GM19455 (cell line): ENCODE results near the gene HERC2.
"Not testable (repeated sequence)": the region's sequence is repeated elsewhere in the genome, so short reads cannot be mapped to it uniquely, and the experiment has no call there.

Source experiments
- ATAC-seq: cut with Tn5 transposase; IDR thresholded peaks from one replicate; pipeline ENCODE4 v1.9.1; 2021; ENCODE audit not compliant: unreplicated experiment

The HERC2 gene, protein sequence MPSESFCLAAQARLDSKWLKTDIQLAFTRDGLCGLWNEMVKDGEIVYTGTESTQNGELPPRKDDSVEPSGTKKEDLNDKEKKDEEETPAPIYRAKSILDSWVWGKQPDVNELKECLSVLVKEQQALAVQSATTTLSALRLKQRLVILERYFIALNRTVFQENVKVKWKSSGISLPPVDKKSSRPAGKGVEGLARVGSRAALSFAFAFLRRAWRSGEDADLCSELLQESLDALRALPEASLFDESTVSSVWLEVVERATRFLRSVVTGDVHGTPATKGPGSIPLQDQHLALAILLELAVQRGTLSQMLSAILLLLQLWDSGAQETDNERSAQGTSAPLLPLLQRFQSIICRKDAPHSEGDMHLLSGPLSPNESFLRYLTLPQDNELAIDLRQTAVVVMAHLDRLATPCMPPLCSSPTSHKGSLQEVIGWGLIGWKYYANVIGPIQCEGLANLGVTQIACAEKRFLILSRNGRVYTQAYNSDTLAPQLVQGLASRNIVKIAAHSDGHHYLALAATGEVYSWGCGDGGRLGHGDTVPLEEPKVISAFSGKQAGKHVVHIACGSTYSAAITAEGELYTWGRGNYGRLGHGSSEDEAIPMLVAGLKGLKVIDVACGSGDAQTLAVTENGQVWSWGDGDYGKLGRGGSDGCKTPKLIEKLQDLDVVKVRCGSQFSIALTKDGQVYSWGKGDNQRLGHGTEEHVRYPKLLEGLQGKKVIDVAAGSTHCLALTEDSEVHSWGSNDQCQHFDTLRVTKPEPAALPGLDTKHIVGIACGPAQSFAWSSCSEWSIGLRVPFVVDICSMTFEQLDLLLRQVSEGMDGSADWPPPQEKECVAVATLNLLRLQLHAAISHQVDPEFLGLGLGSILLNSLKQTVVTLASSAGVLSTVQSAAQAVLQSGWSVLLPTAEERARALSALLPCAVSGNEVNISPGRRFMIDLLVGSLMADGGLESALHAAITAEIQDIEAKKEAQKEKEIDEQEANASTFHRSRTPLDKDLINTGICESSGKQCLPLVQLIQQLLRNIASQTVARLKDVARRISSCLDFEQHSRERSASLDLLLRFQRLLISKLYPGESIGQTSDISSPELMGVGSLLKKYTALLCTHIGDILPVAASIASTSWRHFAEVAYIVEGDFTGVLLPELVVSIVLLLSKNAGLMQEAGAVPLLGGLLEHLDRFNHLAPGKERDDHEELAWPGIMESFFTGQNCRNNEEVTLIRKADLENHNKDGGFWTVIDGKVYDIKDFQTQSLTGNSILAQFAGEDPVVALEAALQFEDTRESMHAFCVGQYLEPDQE (N-terminal part only)

DNA sequence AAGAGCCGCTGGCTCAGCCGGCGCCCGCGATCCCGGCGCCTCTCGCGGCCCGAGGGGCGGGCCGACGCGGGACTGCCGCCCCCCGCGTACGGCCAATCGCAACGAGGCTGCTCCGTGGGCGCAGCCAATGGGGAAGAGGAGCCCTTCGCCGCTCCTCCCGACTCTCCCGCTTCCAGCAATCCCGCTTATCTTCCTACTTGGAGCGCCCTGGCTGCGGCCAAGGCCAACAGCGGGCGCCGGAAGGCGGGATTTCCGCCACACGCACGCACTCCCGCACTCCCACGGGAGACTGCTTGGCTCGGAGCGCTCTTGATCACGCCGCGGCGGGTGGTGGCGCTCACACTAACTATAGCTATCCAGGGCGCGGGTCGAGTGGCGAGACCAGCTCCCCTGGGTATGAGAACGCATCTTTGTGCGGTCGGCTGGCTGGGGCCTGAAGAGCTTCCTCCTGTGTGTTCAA, at the start of gene HERC2:
HERC2 (minus strand) TSS at position 51 of the 460 bp plus-strand sequence. CDS start 746 bp downstream, outside the sequence.
- ATAC-seq: not testable (repeated sequence)

DNA sequence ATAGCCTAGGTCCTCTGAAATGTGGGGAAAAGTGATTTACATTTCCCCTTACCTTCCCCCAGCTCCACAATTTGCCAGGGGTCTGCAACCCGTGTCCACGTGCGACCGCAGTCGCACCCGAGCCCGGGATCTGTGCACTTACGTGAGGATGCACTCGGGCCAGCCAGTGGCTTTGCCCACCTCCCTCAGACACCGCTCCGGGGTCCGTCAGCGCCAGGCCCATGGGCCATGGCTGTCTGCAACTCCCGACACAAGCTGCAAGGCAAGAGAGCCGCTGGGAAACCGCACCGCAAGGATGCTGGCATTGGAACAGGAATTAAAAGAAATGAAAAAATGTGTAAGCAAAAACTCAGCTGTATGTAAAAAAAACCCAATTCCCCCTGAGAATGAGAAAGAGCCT, 43.5 kb upstream of the HERC2 start:
- not testable (repeated sequence) for ATAC-seq

DNA sequence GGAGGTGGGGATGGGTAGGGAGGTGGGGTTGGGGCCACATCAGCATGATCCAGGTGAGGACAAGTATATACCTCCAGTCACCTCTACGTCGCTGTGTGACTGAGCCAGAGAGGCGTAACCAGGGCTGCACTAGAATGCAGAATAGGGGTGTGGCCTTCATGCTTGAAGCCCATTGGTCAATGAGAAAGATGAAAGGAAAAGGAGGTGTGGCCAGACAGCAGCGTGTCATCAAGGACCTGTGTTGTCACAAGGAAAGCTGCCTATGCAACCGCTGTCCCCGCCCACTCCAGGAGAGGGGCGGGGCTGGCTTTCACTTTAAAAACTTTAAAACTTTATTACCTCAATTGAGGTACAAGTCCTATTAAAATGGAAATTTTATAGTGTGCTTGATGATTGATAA, 36.0 kb upstream of the HERC2 start, which contains the start of gene GOLGA6L24:
GOLGA6L24 (minus strand) TSS at position 101 of the 400 bp plus-strand sequence; CDS start at position 40, 61 bp downstream.
- ATAC-seq: not testable (repeated sequence)

DNA sequence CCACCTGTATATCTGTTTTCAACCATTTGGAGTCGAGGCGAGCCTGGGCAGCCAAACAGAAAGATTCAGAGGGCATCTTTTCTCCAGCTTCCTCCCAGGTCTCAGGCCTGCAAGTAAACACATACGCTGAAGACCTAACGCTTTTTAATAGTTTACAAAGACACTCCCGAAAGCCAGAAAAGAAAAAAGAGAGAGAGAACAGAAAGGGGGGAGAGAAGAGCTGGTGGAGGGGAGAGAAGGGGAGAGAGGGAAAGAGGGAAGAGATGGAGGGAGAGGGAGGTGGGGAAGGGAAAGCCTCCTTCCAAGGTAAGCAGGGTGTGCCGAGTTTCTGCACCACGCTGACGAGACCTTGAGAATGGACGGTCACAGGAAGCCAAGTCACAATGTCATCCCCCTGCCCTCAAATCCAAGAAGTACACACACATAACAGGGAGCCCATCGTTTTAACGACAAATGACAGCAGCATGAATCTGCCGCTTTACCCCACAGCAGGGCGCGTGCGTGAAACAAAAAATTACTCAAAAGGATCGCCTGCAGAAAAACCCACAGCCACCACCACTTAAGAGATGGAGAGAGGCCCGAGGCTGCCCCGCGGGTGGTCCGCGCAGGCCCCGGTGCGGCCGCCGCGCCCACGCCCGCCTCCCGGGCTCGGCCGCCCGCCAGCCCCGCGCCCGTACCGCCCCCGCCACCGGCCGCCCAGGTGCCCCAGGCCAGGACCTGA, 461 bp downstream of the HERC2 start:
- not testable (repeated sequence) for ATAC-seq

DNA sequence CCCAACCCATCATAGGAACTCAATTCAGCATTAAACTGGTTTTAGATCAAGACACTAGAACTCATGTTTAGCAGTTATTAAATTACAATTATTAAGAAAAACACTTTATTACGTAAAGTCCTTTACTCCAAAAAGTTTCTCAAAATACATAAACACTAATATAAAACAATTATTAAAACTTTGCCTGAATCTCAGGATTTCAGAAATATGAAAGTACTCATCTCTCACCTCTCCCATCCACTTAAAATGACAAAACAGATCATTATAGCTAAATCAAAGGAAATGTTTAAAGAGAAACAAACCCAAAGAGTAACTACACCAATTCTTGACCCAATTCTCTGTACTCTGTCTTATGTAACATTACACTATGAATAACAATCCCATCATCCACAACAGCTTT, 2.3 kb downstream of the HERC2 start:
- not testable (repeated sequence) for ATAC-seq

DNA sequence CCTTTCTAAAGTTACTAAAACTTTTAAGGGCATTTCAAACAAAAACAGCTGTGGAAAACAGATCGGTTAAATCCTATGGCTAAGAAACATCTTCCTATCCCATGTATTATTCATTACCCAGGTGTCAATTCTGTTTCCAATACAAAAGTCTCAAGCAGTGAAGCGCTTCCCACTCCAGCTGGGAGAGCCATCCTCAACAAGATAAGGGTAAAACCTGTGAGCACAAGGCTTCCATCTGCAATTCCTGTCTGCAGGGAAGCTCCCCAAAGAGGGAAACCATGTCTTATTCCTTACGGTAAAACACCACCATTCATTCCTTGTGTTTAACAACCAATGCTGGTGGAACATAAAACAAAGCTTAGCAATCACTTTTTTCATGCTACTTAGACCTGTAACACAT, 3.2 kb downstream of the HERC2 start:
- not testable (repeated sequence) for ATAC-seq

DNA sequence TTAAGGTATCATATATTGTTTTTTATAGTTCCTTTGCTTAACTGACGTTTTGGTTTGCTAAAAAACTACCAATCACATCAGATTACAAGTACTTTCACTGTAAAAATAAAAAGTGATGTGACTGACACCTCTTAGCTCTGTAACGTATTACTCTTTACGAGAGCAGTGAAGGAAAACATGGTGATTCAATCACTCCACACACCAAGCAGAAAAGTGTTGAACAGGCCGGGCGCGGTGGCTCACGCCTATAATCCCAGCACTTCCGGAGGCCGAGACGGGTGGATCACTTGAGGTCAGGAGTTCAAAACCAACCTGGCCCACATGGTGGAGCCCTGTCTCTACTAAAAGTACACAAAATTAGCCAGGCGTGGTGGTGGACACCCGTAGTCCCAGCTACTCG, 3.9 kb downstream of the HERC2 start:
- ATAC-seq: not testable (repeated sequence)

DNA sequence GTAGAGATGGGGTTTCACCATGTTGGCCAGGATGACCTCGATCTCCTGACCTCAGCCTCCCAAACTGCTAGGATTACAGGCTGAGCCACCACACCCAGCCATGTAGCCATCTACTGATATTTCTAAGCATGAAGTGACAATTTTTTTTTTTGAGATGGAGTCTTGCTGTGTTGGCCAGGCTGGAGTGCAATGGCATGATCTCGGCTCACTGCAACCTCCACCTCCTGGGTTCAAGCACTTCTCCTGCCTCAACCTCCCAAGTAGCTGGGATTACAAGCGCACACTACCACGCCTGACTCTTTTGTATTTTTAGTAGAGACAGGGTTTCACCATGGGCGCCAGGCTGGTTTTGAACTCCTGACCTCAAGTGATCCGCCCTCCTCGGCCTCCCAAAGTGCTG, 5.0 kb downstream of the HERC2 start:
- not testable (repeated sequence) for ATAC-seq

DNA sequence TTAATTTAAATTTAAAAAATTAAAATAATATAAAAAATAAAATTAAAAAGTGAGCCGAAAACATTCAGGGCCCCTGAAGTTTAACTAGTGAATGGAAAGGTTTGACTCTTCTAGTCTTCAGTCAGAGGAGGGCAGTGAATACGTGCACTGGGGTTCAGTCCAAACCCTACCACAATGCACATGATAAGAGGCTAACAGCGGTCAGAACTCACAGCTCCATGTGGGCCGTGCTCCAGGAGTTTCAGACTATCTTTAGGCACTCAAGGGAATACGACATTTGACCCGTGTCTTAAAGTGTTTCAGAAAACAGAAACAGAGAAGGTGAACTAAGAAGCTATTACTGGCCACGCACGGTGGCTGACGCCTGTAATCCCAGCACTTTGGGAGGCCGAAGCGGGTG, 11.5 kb downstream of the HERC2 start:
- not testable (repeated sequence) for ATAC-seq

DNA sequence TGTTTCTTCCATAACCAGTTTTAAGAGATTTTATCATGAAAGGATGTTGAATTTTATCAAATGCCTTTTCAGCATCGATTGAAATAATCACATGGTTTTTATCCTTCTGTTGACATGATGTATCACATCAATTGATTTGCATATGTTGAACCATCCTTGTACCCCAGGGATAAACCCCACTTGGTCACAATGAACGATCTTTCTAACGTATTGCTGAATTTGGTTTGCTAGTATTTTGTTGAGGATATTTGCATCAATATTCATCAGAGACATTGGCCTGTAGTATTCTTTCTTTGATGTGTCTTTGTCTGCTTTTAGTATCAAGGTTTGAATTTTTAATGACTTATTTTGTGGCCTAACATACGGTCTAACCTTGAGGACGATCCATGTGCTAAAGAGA, 13.3 kb downstream of the HERC2 start:
- ATAC-seq: not testable (repeated sequence)

DNA sequence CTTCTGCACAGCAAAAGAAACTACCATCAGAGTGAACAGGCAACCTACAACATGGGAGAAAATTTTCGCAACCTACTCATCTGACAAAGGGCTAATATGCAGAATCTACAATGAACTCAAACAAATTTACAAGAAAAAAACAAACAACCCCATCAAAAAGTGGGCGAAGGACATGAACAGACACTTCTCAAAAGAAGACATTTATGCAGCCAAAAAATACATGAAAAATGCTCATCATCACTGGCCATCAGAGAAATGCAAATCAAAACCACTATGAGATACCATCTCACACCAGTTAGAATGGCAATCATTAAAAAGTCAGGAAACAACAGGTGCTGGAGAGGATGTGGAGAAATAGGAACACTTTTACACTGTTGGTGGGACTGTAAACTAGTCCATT, 16.3 kb downstream of the HERC2 start:
- ATAC-seq: not testable (repeated sequence)

DNA sequence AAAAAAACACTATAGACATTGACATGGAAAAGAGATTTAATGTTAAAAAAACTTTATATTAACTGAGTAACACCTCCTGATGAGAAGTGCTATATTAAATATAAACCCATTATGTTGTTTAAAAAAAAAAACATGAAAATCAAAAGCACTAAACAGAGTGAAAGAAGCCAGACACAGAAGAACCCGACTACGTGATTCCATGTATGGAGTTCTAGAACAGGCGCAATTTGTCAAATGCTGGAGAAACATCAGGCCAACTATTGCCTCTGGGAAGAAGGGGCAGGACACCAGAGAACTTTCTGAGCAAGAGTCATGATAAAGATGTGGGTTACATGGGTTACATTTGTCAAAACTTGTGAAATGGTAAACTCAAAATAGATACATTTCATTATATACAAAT, 24.5 kb downstream of the HERC2 start:
- not testable (repeated sequence) for ATAC-seq

DNA sequence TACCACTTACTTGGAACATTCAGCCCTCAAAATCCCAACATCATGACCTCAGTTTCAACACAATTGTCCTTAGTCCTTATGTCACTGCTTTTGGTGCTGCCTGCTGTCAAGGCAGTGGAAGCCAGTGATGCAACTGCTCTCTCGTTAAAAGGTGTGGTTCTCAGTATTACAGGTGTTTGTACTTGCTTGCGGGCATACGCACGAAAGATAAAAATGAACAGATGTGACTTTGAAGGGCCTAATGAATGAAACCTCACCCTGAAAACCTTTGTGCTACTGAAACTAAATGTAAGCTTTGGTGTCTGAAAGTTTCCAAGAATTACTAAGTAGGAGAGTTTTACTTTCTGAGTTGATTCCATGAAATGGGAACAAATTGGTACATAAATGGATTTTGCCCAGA, 25.2 kb downstream of the HERC2 start:
- ATAC-seq: not testable (repeated sequence)

DNA sequence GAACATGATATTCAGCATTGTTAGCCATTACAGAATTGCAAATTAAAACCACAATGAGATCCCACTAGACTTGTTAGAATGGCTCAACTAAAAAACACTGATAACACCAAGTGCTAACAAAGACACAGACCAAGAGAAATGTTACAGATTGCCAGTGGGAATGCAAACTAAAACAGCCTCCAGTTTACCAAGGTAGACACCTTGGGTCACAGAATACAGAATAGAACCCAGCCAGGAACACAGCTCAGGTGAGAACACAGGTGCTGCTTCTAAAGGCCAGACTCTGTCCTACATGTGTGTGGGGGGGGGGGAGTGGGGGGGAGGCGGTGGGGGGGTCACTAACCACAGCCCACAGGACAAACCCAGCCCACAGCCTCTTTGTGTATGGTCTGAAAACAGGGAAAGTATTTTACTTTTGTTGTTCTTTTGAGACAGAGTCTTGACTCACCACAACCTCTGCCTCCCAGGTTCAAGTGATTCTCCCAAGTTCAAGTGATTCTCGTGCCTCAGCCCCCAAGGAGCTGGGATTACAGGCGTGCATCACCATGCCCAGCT, 26.9 kb downstream of the HERC2 start:
- not testable (repeated sequence) for ATAC-seq

DNA sequence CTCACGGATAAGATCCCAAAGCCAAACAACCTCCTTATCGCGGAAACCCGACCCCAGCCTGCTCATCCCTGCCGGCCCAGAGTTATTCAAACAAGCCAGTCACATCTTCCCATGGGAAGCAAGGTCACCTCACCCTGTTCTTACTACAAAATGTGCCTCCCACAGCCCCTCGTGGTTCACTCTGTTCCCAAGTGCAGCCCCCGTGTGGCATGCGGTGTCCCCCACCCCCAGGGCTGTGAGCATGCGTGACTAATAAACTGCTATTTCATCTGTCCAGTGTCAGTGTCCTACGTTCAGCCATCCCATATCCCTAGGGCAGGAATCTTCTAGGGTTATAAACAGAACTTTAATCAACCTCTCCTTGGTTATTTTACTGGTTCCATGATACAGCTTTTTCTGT, 27.4 kb downstream of the HERC2 start:
- not testable (repeated sequence) for ATAC-seq

DNA sequence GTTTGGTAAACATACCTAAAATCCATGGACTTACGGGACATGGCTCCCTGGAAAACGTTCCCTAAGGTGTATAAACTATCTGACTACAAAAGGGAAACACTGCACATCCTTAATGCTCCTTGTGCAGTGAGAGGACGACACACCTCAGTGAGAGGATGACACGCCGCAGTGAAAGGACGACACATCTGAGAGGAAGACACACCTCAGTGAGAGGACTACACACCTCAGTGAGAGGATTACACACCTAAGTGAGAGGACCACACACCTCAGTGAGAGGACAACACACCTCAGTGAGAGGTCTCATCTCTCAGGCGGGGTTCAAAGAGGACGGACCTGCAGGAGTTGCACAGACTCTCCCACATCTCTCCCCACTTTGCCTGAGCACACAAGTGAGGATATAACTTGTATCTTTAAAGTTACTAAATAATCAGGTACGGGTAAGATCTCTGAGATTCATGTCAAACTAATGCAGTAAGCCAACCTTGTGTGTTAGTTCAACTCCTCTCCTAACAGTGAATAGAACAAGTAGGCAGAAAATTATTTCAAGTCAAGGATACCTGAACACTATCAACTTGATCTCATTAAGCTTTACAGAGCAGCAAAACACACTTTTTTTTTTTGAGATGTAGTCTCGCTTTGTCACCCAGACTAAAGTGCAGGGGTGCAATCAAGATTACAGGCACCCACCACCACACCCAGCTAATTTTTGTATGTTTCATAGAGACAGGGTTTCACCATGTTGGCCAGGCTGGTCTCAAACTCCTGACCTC, 32.1 kb downstream of the HERC2 start:
- ATAC-seq: peak; percentile 22

DNA sequence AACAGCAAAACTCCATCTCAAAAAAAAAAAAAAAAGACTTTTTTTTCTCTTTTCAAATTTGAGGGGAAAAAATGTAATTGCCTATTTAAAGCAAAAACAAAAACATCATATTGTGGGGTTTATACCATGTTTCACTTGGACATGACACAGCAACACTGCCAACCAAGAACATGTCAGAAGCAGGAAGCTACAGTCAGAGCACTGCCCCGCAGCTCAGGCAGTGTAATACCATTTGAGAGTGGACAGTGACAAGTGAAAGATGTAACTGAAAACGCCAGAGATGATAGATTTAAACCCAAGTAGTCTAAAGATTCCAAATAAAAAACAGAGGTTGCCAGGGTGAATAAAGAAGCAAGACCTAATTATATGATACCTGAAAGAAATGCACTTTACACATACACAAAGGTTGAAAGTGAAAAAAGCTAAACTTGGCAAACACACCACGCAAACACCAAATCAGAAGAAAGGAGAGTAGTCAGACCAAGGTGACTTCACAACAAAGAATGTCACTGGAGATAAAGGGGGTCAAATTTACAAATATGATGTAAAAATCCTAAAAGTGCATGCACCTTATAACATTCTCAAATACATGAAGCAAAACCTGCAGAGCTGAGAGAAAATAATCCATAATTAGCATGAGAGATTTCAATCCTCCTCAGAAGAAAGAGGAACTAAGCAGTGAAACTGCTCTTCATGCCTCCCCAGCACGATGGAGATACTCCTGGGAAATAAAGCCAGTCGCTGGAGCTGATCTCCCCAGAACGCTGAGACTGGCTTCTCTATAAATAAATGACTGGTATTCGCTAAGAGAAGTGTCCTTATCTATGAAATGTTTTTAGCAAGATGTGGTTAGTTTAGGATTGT, 32.9 kb downstream of the HERC2 start:
- peak; percentile 73 for ATAC-seq

DNA sequence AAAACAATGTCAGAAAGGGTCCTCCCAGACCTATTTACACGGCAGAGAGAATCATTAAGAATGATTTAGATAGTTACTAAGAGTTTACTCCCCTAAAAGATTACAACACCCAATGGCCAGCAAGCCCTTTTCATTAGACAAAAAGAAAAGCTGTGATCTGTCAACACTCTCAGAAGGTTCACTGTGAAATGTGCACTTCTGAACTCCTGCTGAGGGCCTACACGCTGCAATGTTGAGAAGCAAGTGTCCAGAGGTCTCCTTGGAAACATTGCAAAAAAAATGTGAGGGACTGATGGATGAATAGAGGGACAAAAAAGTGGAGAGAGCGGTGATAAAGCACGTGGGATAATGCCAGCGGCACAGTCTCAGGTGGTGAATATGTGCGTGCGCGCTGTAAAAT, 35.3 kb downstream of the HERC2 start:
- ATAC-seq: not testable (repeated sequence)
